ENCODE results near the gene ATP5F1E.
"Not testable (repeated sequence)": the region's sequence is repeated elsewhere in the genome, so short reads cannot be mapped to it uniquely, and the experiment has no call there.

ATP5F1E gene

DNA sequence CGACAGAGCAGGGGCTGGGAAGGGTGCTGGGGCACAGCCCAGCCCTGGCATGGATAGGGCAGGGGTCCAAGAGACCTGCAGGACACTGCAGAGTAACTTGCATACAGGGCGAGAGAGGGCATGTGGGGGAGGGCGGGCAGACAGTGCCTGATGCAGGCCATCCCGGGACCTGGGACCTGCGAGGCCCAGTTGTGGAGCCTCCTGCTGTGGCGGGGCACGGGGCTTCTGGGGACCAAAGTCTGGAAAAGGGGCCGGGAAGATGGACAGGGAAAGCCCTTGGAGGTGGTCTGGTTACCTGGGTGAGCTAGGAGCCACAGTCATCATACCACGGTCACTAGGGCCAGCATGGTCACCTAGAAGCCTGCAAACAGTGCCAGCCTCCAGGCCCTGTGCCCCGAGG lies 13.3 kb downstream of the ATP5F1E start:
- no peak for DNase-seq

DNA sequence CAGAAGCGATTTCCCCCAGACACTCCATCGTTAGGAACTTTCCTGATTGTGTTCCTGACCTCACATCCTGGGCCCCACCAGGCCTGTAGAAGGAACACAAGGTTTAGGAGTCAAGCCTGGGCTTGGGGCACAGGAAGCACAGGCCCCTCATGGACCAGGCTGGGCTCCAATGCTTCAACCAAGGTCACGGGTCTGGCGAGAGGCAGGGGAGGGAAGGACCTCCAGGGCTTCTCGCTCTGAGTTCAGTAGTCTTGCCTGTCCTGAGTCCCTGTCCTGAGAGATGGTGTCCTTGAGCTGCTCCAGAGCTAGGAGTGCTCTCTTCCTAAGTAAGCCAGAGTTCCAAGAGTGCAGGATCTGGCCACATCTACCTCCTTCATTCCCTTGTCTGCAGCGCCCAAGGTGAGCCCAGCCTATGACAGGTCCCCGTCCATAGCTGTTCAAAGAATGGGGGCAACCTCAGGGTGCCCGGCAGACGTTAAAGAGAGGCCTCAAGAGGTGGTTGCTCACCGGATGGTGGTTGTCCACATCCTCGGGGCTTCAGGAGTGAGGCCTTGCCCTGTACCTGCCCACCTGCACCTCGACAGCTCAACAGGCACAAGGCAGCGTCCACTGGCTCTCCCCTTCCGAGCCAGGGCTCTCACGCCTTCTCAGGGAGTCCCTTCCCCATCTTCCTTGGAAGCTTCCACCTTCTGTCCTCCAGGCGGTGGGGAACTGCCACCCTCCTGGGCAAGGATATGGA lies 14.5 kb downstream of the ATP5F1E start:
- no peak for DNase-seq

DNA sequence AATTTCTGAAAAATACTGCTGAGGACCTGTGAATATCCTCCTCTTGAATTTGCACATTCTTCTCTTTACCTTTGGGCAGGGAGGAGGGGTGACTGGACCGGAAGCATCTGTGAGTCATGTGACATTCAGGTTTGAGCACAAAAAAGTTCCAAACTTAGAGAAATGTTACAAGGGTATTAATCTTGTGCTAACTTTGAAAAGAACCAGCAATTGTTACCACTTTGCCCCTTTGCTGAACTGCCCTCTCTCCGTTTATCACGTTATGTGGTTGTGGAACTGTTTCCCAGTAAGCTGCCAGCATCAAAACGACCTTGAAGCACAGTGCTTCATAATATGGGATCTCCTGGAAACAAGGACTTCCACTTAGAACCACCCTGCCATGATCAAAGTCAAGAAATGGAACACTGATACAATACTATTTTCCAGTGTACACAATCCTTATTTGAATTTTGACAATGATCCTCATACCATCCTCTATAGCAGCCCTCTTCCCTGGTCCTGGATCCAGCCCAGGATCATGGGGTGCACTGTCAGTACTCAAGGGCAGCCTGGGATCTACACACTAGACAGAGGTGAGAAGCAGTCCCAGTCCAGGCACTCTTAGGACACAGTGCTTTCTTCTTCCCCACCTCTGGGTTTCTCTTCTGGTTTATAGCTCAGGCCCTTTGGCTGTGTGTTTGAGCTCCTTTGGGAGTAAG lies 15.2 kb downstream of the ATP5F1E start:
- no peak for DNase-seq

DNA sequence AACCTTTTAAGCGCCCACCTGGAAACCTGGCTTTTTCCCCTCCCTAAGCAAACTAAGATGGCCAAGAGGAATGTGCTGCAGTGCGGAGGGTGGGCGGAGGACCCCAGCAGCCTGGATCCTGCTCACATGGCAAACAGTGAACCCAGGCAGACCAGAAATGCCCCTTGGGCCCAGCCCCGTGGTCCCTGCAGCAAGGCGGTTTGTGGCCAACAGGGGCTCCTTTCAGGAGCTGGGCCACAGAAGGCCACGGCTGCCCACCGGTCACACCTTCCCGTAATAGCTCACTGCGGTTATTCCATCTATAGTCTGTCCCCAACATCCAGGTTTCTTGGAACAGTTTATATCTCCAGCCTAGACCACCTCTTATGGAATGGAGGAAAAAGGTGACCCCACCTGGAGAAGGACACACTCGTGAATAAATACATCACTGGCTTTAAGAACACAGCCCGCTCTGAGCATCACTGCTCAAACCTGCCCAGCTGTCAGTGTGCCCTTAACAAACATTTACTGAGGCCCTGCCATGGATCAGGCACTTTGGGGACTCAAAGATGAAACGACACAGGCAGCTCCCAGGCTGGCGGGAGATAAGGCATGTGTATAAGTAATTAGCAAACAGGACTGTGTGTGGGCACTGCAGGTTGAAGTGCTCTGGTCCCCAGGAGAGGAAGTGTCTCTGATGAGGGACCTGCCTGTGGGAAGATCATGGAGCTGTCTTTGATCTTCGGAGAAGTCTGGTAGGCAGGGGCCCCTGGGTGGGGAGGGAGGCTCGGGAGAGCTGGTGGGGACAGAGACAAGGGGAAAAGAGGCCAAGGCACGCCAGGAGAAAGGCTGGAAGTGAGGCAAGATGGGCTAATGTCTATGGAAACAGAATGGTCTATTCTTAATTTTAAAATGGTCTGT lies 16.1 kb downstream of the ATP5F1E start:
- DNase-seq: no peak

DNA sequence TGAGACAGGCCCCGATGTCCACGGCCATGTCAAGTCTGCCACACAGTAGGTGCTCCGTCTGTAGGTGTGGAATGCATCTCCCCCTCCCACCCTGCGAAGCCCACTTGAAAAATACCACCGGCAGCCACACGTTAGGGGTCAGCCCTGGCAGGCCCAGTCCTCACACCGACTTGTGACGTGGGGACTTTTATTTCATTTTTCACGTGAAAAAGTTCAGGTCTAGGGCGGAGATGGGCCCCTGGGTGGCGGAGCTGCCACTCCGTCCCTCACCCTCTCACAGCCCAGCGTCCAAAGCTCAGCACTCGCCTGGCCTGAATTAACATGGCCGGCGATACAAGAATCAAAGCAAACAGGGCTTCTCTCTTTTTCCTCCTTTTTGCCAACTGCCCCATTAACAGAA lies 16.7 kb downstream of the ATP5F1E start:
- DNase-seq: no peak

DNA sequence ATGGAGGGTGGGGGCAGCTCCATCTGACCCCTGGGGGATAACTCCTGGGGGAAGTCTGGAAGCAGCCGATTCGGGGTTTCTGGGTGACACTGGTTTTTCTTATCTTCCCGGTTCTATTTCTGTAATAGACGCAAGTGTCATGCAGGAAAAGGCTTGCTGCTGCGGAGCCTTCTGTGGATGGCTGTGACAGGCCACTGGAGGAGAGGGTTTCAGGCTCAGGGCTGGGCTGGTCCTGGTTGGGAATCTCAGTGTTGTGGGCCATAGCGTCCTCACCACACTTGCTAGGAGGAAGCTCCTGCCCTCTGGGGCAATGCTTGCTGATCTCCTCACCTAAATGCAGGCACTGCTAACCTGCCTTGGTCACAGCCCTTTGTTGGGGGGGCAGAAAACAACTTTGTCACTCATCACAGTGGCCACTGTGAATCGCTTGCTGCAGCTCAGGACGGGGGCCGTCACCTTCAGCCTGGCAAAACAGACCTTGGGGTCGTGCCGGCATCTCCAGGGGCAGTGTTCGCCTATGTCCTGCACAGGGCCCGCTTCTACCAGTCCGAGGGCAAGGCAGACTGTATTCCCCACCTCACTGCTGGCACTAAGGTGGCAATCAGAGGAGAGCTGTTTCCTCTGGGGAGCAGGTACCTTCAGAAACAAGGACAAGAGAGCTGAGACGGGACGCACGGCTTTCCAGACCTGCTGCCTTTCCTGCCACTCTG lies 17.3 kb downstream of the ATP5F1E start:
- no peak for DNase-seq

DNA sequence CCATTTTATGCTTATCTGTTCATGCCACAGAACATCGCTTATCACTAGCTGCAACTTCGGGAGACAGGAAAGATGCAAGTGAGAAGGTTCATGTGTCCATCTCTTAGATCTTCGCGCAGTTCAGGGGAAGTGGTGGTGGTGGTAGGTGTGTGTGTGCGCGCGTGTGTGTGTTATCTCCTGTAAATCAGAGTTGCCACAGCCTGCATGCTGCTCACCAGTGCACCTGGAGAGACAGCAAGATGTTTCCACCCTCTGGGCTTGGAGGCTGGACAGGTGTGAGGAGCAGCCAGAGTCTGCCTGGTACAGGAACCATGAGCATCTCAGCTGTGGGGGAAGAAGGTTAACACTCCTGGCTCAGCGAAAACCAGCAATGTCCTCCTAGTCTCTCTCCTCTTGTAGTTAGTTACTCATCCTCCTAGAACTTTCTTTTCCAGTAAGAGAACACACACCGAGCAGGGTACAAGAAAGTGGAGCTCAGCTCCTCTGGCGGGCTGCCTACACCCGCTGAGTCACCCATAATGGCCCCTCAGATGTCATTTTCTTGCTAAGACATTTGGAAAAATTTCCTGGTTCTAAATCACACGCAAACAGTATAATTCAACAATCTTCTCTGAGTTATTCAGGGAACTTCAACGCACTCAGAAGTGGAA lies 18.1 kb downstream of the ATP5F1E start:
- DNase-seq: no peak

DNA sequence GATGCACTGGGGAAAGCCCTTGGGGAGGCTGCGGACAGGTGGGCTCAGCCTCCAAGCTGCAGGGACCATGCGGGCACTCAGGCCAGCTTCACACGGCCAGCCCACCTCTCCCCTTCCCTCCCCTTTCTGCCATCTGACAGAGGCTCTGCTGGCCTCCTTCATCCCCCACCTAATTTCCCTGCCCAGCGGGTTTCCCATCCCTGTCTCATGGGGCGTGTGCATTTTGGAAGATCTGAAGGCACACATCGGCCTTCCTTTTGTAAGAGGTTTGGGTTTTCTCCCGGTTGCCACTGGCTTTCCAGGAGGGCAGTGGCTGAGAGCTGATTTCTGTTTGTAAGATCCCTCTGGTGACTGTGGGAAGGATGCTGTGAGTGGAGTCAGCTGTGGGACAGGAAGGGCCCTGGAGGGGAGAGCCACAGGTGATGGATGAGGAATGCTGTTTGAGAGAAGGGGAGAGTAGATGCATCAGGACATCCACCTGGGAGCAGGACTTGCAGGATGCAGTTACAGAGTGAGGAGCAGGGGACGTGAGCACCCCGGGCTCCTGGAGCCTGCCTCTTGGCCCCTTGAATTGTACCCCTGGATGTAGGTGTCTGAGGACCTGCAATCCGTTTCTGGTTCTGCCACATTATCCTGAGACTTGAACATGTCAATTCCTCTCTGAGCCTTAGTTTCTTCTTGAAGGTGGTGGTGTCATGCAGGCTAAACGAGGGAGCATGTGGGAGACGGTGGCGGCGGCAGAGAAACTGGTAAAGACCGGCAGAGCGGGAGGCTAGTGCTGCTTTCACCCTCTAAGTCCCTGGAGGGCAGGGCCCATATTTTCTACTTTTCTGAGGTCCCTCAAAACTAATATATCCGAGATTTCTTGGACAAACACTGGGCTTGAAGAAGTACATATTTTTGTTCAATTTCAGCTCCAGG lies 18.8 kb downstream of the ATP5F1E start:
- no peak for DNase-seq

DNA sequence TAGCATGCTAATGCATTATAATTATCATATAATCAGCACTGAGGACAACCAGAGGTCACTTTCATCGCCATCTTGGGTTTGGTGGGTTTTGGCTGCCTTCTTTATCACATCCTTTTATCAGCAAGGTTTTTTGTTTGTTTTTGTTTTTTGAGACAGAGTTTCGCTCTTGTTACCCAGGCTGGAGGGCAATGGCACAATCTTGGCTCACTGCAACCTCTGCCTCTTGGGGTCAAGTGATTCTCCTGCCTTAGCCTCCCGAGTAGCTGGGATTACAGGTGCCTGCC lies 20.3 kb downstream of the ATP5F1E start:
- DNase-seq: not testable (repeated sequence)

DNA sequence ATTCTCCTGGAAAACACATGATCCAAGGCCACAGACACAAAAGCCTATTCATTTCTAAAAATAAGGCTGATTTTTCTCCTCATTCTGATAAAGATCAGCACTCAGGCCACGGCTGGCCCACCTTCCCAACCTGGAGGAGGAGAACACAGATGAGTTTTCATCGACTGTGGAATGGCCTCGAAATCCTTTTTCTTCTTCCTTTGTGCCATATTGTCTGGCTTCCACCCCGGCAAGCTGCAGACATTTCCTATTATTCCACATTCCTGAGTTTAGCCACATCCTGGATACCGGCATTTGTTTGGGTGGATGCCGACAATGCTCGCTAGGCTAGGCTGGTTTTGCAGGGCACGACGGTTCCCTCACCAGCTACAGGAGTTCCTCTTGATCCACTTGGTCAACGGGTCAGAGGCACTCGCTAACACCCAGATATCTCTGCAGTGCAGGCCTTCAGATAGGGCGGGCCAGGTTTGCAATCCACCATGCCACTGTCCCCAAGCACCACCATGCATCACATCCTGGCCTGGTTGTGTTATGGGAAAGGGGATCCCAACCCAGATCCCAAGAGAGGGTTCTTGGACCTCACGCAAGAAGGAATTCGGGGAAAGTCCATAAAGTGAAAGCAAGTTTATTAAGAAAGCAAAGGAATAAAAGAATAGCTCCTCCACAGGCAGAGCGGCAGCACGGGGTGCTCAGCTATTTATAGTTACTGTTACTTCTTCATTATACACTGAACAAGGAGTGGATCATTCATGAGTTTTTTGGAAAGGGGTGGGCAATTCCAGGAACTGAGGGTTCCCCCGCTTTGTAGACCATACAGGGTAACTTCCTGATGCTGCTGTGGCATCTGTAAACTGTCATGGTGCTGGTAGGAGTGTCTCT lies 20.9 kb downstream of the ATP5F1E start:
- no peak for DNase-seq

DNA sequence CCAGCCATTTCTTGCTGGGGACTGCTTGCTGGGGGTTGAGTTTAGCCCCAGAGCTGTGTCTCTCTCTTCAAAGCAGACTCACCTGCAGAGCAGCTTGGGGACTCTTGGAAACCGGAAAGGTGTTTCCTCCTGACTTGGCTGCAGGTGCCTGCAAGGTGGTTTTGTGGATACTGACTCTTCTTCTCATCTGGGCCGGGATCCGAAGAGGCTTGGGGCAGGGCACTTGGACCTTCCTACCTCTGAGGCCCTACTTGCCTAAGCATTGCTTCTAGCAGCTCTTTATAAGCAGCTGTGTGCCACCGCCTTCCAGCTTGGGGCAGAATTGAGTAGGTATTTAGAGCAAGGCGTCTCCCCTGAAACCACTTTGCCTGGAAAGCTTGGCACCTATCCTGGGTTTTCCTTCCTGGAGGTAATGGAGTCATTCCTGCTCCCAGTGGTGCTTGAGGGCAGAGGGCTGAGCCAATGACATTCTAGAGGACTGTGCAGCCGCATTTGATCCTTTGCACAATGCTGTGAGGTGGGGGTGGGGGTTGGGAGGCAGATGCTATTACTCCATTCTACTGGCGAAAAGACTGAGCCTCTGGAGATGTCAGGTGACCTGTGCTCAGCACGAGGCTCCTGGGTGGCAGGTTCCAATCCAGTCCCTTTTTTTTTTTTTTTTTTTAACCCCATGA lies 21.7 kb downstream of the ATP5F1E start:
- no peak for DNase-seq

DNA sequence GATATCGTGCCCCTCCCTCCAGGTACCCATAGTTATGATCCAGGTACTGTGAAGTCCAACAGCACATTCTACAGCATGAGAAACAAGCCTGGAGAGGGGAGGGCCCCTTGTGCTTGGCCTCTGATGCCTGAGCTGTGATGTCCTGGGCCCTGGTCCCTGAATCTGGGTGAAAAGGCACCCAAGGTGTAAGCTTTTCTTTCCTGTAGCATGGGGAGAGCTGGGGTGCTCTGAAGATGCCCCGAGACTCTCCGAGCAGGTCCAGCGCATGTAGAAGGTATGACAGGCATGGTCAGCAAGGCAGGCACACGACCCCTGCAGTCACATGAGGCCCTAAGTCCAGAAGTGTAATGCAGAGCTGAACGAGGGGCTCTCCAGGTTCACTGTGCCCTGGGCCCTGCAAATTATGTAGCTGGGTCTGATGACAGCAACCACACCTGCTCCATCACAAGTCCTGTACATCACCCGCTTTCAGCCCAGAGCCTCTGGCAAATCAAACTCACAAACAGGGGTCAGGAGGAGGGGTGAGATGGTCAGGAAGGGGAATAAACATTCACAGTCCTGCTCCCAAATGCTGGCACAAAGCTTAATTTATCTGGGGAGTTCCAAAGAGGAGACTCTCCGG lies 23.3 kb downstream of the ATP5F1E start:
- no peak for DNase-seq

DNA sequence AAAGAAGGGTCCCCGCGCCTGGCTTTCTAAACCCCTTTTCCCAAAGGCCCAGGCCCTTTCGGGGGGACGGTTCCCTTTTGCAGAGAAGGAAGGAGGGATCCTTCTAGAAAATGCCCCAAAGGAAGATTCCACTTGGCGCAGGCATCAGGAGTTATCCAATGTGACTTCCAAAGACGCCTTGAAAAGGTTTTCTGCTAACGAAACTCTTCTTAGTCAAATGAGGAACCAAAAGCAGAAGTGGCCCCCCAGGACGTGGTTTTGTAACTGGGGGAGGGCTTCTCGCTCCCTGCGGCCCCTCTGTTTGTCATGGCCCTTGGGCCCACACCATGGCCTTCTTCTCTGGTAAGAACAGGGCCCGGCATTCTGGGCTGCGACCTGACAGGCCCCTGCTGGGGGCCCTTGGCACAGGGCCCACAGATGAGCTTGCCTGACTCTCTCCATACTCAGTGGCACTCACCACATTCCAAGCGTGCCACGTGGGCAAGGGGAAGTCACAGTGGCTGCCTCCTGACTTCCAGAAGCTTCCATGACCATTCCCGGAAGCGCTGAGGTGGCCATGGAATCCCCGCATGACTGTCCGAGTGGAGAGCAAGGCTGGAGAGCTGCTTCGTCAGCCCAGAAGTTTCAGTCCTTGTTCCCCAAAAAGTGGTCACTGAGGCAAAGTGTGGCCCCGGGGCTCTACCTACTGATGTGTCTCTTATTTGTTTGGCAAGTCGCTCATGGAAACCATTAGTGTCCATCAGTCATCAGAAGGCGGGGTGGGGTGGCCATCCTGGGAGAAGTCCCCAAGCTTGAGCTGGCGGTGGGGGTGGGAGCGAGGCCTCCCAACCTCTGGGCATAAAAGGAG lies 24.2 kb downstream of the ATP5F1E start:
- DNase-seq: no peak

DNA sequence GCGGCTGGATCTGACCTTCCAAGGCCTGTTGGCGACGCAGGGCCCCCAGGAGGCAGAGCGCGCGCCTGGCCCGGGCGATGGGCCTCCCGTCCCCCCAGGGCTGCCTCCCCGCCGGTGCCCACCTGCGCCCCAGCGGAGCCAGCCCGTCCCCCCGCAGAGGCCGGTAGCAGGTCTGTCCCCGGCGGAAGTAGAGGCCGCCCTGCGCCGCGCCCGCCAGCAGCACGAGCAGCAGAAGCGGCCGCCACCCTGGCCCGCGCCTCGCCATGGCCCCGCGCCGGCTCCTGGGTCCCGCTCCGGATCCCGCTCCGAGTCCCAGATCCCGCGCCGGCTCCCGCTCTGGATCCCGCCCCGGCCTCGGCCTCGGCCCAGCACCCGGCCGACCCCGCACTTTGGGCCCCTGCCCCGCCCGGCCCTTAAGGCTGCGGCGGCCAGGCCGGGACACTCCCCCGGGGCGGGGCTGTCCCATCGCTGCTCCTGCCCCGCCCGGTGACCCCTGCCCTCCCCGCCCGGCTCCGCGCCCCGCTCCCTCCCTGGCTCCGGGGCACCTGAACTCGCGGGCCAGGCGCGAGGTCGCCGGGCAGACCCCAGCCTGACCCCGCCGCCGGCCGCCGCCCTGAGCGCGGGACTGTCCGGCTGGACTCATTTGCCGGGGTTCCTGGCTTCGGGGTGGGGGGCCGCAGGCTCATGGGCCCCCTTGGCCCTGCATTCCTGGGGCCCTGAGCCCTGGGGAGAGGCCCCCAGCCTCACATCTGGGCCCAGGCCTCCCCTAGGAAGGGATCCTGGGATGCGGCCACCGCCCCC lies 25.1 kb downstream of the ATP5F1E start, which contains the start of gene CTSZ:
Gene CTSZ, minus strand, starts transcription at position 391 of the 801 bp plus-strand sequence. Its CDS starts 126 bp downstream, at position 265.
- peak; percentile 79 for DNase-seq

DNA sequence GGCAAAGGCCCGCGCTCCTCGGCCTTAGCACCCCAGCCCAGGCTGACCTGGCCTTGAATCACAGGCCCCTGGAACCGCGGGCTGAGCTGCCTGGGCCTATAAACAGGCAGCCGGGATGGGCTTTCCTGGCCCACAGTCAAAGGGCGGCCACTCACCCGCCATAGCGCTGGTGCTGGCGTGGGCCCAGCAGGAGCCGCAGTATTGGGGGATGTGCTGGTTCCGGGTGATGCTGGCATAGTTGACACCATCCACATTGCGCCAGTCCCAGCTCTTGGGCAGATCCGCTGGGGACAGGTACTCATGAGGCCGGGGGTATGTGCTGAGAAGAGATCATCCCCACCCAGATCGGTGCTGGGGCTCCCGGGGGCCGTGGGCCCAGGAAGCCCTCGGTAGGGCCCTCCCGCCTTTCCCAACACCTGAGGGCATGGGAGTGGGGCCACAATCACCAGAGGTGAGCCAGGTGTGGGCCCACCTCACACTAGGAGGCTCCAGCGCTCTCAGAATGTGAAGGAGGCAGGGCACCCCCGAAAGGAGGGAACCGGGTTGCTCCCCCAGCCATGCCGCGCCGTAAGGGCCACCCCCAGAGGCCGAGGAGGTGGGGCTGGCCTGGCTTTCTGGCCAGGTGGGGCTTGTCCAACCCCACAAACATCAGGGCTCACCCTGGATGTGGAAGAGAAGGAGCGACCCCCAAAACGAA lies 25.8 kb downstream of the ATP5F1E start:
- no peak for DNase-seq

DNA sequence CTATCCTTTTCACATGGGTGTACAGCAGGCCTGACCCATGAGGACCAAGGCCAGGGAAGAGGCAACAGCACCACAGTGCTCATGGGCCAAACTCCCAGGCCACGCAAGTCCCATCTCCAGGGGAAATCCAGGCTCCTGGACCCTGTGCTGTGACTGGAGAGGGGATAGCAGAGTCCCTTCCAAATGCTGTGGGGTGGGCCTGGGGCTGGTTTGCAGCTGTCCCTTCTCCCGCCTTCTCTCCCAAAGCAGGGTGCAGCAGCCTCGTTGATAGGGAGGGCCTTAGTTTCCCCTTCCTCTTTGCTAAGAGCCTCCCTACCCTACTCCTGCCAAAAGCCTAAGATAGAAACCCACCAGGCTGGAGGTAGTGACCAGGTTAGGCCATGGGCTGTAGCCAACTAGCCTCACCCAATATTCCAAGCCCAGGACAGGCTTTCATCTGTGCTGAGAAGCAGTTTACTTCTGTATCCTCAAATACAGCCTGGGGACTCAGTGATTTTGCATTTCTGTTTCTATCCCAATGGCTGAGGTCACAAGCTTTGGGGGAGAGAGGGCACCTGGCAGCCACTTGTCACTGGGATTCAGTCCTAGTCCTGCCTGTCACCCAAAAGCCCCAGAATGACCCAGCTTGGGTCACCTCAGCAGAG lies 26.5 kb downstream of the ATP5F1E start:
- no peak for DNase-seq

All from right forelimb (tissue), 1 donor.